Activated T-cell treated with anti-CD3 and anti-CD28 coated beads, Interleukin-2, amount 50 U/mL, for 1 hour (primary cell): ENCODE data around the gene EEF2K.
A peak's percentile ranks its signal among the peaks of the same experiment; 100 is the strongest.
"Not testable (repeated sequence)": the region's sequence is repeated elsewhere in the genome, so short reads cannot be mapped to it uniquely, and the experiment has no call there.

Experiments
- DNase-seq: peaks from one replicate; pipeline ENCODE4 v3.0.0-alpha.2; 2020

Gene EEF2K

GRCh38 chr16:22297871-22298733, 92.0 kb downstream of the EEF2K start:
- peak; percentile 70 for DNase-seq

- DNase-seq: no peak
These were observed 93.0 kb downstream of the EEF2K start for GRCh38 chr16:22299036-22299435.

GRCh38 chr16:22300427-22301071, 94.5 kb downstream of the EEF2K start:
- peak; percentile 56 for DNase-seq

GRCh38 chr16:22301423-22301822, 95.3 kb downstream of the EEF2K start:
- not testable (repeated sequence) for DNase-seq

GRCh38 chr16:22302776-22303363, 96.8 kb downstream of the EEF2K start:
- no peak for DNase-seq

GRCh38 chr16:22304411-22304810, 98.3 kb downstream of the EEF2K start:
- DNase-seq: no peak

- DNase-seq: no peak
These were observed 100.7 kb downstream of the EEF2K start for GRCh38 chr16:22306788-22307187.

- DNase-seq: no peak
These were observed 101.8 kb downstream of the EEF2K start for GRCh38 chr16:22307838-22308237.

GRCh38 chr16:22308824-22309520, 102.9 kb downstream of the EEF2K start:
- no peak for DNase-seq

- no peak for DNase-seq
These were observed 105.4 kb downstream of the EEF2K start for GRCh38 chr16:22311520-22311919.

- DNase-seq: no peak
These were observed 107.1 kb downstream of the EEF2K start for GRCh38 chr16:22312897-22313781.

GRCh38 chr16:22313876-22314470, 107.9 kb downstream of the EEF2K start:
- no peak for DNase-seq

- no peak for DNase-seq
These were observed 108.9 kb downstream of the EEF2K start for GRCh38 chr16:22314661-22315626.

GRCh38 chr16:22315979-22316378, 109.9 kb downstream of the EEF2K start:
- DNase-seq: no peak

GRCh38 chr16:22316411-22316811, 110.3 kb downstream of the EEF2K start:
- no peak for DNase-seq

- DNase-seq: no peak
These were observed 111.0 kb downstream of the EEF2K start for GRCh38 chr16:22317001-22317530.

GRCh38 chr16:22317625-22318024, 111.5 kb downstream of the EEF2K start:
- DNase-seq: no peak

GRCh38 chr16:22318690-22319358, 112.7 kb downstream of the EEF2K start:
- DNase-seq: peak; percentile 68

GRCh38 chr16:22320572-22321339, 114.7 kb downstream of the EEF2K start:
- DNase-seq: no peak
